Mucosa of descending colon (tissue), 3 donors: ENCODE data around the gene AGBL5. TPM values are rescaled to one million over a fixed set of nuclear protein-coding genes. Genes with fewer than 3 reads are reported as not detected.
"Not testable (repeated sequence)": the region's sequence is repeated elsewhere in the genome, so short reads cannot be mapped to it uniquely, and the experiment has no call there.

Source experiments
- ATAC-seq: fragments of 200-7000 bp; cut with Tn5 transposase; one replicate; pipeline ENCODE4 v1.9.1; 2020; ENCODE audit warnings: mild to moderate bottlenecking, moderate library complexity
- DNase-seq, 3 donors: peaks; one replicate each; pipeline ENCODE4 v3.0.0-alpha.2; 2020
- H3K36me3 ChIP-seq: fragments of 200-600 bp; one replicate; pipeline ENCODE4 v1.8.0; 2021; ENCODE audit warnings: low read depth, mild to moderate bottlenecking
- H3K4me1 ChIP-seq: fragments of 200-600 bp; one replicate; pipeline ENCODE4 v1.8.0; 2021; ENCODE audit warnings: low read depth, mild to moderate bottlenecking
- H3K4me3 ChIP-seq: fragments of 200-600 bp; one replicate; pipeline ENCODE4 v1.8.0; 2021; ENCODE audit warnings: mild to moderate bottlenecking
- H3K9me3 ChIP-seq: fragments of 200-600 bp; one replicate; pipeline ENCODE4 v1.8.0; 2021; ENCODE audit warnings: mild to moderate bottlenecking
- intact Hi-C, 2 donors: fragments of 100-400 bp; cut with DNase I in 1 of 2; cut with micrococcal nuclease in 1 of 2; formaldehyde crosslinking; loops; one replicate each; pipeline versions ENCODE4 v1.11.0 to v1.11.1; 2022; cut with DNase I, micrococcal nuclease
- total RNA-seq, 3 donors: library from RNA; stranded (reverse); fragmentation: NEBNext Ultra II Directional in 2 of 3; extraction: Animal tissue kit (Norgen Biotek cat#: 25700) in 2 of 3; gene quantifications; one replicate each; pipeline versions ENCODE4 v1.2.1 to v1.2.4, GENCODE V29; 2021 to 2023
- TF ChIP-seq, protein P1 (sequence below): fragments of 200-600 bp; IDR thresholded peaks from one replicate; pipeline ENCODE4 v1.8.0; 2022; ENCODE audit warnings: antibody characterized with exemption, mild to moderate bottlenecking
- donor health status: DM: no; HTN: no; CAD: no; lungs with moderate emphysema.
- donor health status: DM: no; HTN: no; CAD: no.
- donor health status: DM: no; HTN: yes; CAD: no.

Gene AGBL5
- total RNA-seq, 3 donors from 2014 or later: 16.7 to 20.0 (median 19.2) TPM

DNA sequence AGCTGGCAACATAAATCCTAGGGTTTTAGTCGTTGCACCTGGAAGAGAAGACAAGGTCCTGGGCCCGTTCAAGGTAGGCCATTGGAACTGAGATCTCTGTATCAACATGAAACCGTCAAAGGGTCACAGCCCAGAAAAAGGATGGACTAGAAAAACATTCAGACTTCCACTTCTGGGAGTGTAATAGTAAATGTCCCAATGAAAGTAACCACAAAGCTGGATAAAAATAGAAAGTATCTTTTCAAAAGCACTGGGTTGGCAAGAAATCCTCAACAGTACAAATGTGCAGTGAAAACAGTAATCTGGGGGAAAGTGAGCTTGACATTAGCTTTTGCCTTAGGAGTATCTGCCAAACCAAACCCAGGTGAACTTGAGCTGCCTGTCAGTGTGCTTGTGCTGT, 54.5 kb downstream of the AGBL5 start:
- no peaks in the 10 kb centered on the region for H3K9me3 ChIP-seq
- H3K4me1 ChIP-seq: no peaks in the 10 kb centered on the region
- no peak for DNase-seq
- no peak overlapping the region for H3K4me3 ChIP-seq
- ATAC-seq: no peak
- TF ChIP-seq, protein P1, sequence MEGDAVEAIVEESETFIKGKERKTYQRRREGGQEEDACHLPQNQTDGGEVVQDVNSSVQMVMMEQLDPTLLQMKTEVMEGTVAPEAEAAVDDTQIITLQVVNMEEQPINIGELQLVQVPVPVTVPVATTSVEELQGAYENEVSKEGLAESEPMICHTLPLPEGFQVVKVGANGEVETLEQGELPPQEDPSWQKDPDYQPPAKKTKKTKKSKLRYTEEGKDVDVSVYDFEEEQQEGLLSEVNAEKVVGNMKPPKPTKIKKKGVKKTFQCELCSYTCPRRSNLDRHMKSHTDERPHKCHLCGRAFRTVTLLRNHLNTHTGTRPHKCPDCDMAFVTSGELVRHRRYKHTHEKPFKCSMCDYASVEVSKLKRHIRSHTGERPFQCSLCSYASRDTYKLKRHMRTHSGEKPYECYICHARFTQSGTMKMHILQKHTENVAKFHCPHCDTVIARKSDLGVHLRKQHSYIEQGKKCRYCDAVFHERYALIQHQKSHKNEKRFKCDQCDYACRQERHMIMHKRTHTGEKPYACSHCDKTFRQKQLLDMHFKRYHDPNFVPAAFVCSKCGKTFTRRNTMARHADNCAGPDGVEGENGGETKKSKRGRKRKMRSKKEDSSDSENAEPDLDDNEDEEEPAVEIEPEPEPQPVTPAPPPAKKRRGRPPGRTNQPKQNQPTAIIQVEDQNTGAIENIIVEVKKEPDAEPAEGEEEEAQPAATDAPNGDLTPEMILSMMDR: no peak
- intact Hi-C loops: no loop called here
- H3K36me3 ChIP-seq: no peaks in the 10 kb centered on the region

DNA sequence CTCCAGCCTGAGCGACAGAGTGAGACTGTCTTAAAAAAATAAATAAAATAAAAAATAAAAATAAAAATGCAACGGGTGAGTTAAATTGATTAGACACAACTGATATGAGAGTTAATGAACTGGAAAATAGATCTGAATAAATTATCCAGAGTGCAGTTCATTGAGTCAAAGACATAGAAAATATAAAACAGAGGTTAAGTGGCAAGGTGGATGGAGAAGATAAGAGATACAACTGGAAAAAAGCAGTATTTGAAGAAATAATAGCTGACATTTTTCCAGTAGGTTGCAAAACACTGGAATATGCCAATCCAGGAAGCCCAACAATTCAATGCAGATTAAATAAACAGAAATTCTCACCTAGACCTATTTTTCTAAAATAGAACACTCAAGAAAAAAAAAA, 56.8 kb downstream of the AGBL5 start:
- no peak for ATAC-seq
- TF ChIP-seq, protein P1: no peak

DNA sequence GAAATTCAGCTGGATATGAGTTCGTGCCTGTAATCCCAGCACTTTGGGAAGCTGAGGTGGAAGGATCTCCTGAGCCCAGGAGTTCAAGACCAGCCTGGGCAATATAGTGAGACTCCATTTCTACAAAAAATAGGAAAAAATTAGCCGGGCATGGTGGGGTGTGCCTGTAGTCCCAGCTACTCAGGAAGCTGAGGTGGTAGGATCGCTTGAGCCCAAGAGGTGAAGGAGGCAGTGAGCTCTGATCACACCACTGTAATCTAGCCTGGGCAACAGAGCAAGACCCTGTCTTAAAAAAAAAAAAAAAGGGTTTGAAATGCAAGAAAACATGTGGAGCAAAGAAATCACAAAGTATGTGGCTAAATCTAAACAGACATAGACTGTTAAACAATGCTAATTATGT, 57.6 kb downstream of the AGBL5 start:
- Histone ChIP-seq H3K4me1 (no peaks in the 10 kb centered on the region), H3K9me3 (no peaks in the 10 kb centered on the region)

More for the DNA sequence above, 56.8 kb downstream of the AGBL5 start:
- Histone ChIP-seq H3K36me3 (no peaks in the 10 kb centered on the region), H3K4me3 (no peak overlapping the region), H3K9me3 (no peaks in the 10 kb centered on the region), H3K4me1 (no peaks in the 10 kb centered on the region)
- DNase-seq: no peak
- intact Hi-C loops: no loop called here

DNA sequence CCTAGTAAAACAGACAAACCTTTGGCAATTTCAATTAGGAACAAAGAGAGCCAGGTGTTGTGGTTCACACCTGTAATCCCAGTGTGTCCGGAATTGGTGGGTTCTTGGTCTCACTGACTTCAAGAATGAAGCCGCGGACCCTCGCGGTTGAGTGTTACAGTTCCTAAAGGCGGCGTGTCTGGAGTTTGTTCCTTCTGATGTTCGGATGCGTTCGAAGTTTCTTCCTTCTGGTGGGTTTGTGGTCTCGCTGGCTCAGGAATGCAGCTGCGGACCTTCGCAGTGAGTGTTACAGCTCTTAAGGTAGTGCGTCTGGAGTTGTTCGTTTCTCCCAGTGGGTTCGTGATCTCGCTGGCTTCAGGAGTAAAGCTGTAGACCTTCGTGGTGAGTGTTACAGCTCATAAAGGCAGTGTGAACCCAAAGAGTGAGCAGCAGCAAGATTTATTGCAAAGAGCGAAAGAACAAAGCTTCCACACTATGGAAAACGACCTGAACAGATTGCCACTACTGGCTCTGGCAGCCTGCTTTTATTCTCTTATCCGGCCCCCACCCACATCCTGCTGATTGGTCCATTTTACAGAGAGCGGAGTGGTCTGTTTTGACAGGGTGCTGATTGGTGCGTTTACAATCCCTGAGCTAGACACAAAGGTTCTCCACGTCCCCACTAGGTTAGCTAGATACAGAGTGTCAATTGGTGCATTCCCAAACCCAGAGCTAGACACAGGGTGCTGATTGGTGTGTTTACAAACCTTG, 59.3 kb downstream of the AGBL5 start:
- intact Hi-C loops: not testable (repeated sequence)

More for the DNA sequence above, 57.6 kb downstream of the AGBL5 start:
- TF ChIP-seq, protein P1: no peak
- DNase-seq (no peak), ATAC-seq (no peak)
- H3K36me3 ChIP-seq: no peaks in the 10 kb centered on the region
- no peak overlapping the region for H3K4me3 ChIP-seq
- intact Hi-C loops: no loop called here

DNA sequence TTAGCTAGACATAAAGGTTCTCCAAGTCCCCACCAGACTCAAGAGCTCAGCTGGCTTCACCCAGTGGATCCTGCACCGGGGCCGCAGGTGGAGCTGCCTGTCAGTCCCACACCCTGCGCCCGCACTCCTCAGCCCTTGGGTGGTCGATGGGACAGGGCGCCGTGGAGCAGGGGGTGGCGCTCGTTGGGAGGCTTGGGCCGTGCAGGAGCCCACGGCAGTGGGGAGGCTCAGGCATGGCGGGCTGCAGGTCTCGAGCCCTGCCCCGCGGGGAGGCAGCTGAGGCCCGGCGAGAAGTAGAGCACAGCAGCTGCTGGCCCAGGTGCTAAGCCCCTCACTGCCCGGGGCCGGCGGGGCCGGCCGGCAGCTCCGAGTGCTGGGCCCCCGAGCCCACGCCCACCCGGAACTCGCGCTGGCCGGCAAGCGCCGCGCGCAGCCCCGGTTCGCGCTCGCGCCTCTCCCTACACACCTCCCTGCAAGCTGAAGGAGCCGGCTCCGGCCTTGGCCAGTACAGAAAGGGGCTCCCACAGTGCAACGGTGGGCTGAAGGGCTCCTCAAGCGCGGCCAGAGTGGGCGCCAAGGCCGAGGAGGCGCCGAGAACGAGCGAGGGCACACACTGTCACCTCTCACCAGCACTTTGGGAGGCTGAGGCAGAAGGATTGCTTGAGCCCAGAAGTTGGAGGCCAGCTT, 60.1 kb downstream of the AGBL5 start:
- intact Hi-C loops, ATAC-seq: not testable (repeated sequence)

More for the DNA sequence above, 59.3 kb downstream of the AGBL5 start:
- not testable (repeated sequence) for ATAC-seq, H3K4me1 ChIP-seq, H3K36me3 ChIP-seq, H3K9me3 ChIP-seq, H3K4me3 ChIP-seq, DNase-seq

DNA sequence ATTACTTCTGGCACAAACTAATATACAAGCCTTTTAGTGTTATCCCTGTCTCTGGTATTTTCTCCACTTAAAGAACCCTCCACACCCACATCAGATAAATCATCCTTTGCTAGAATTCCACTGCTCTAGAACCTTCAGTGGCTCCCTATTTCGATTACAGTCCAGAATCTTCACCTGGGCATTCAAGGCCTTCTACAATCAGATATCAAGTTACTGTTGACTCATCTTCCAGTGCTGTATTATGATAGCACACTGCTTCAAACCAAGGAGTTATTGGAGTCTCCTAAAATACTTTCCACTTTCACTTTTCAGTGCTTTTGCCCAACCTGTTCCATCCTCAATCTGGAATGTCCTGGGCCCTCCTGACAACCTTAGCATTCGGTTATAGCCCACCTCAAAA, 64.1 kb downstream of the AGBL5 start:
- TF ChIP-seq, protein P1: no peak
- H3K9me3 ChIP-seq: no peaks in the 10 kb centered on the region
- no peaks in the 10 kb centered on the region for H3K36me3 ChIP-seq
- ATAC-seq (no peak), DNase-seq (no peak)
- intact Hi-C loops: no loop called here
- no peak overlapping the region for H3K4me3 ChIP-seq
- peaks cover 8% of the 10 kb centered on the region for H3K4me1 ChIP-seq

More for the DNA sequence above, 60.1 kb downstream of the AGBL5 start:
- H3K36me3 ChIP-seq, H3K9me3 ChIP-seq, DNase-seq, H3K4me1 ChIP-seq, H3K4me3 ChIP-seq: not testable (repeated sequence)
